Right atrium auricular region (tissue), 2 donors: ENCODE results near the gene CLEC4G. TPM values are rescaled to one million over a fixed set of nuclear protein-coding genes. Genes with fewer than 3 reads are reported as not detected.

Experiments used
- DNase-seq: peaks from one replicate; pipeline ENCODE4 v3.0.0-alpha.2; 2019; ENCODE audit warnings: low spot score
- H3K27ac ChIP-seq, 2 donors: fragments of 200-600 bp; sonication (generic); 1 replicate in 1 of 2; 2 replicates in 1 of 2; pipeline ENCODE4 v1.5.1; 2016 to 2019
- H3K27me3 ChIP-seq, 2 donors: fragments of 200-600 bp; sonication (generic); one replicate each; pipeline versions ENCODE4 v1.5.1 to v1.6.0; 2017 to 2019
- H3K36me3 ChIP-seq: fragments of 200-600 bp; sonication (generic); one replicate; pipeline ENCODE4 v1.5.1; 2016
- H3K4me1 ChIP-seq, 2 donors: fragments of 200-600 bp; sonication (generic); one replicate each; pipeline versions ENCODE4 v1.5.1 to v1.6.0; 2017 to 2019
- H3K4me3 ChIP-seq, 2 donors: fragments of 200-600 bp; sonication (generic); 1 replicate in 1 of 2; 2 replicates in 1 of 2; pipeline ENCODE4 v1.5.1; 2017 to 2019; ENCODE audit warnings: mild to moderate bottlenecking in 1 of 2, moderate library complexity in 1 of 2
- H3K9me3 ChIP-seq, 2 donors: fragments of 200-600 bp; sonication (generic); one replicate each; pipeline ENCODE4 v1.5.1; 2019
- total RNA-seq, 2 donors: library from RNA; depleted of rRNA; stranded (reverse); fragments of >200 nt; gene quantifications; one replicate each; pipeline ENCODE4 v1.1.0, GENCODE V29; 2016
- TF ChIP-seq, protein P1 (sequence below), 2 donors: fragments of 200-600 bp; sonication (generic); IDR thresholded peaks; one replicate each; pipeline ENCODE4 v1.5.1; 2019; ENCODE audit warnings: antibody characterized with exemption in 2 of 2

CLEC4G gene
- total RNA-seq, 2 donors from 2014 or later = 0.55 TPM; not detected in 1

DNA sequence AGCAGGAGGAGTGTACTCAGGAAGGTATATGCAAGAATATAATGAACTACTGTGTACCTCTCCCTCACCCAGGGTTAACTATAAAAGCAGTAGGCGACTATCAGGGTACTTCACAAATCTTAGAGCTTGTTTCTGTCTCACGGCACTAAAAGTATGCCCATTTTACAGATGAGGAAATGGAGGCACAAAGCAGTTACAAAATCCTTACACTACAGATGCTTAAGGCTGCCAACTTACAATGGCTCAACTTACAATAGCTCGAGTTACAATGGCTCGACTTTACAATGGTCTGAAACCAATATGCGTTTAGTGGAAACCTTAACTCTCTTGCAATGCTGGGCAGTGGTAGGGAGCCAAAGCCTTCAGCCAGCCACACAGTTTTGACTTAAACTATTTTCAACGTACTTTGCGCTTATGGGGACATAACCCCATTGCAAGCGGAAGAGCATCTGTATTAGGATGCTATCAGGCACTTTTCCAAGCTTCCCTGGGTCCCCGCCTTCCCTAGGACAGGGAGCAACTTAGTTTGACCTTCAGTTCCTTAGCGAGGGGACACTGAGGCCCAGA lies 34.1 kb downstream of the CLEC4G start:
- Histone ChIP-seq H3K9me3 (no peaks in the 10 kb centered on the region), H3K4me1 (no peaks in the 10 kb centered on the region), H3K4me3 (no peak overlapping the region), H3K36me3 (no peaks in the 10 kb centered on the region), H3K27me3 (no peaks in the 10 kb centered on the region), H3K27ac (no peak overlapping the region)
- TF ChIP-seq, protein P1, sequence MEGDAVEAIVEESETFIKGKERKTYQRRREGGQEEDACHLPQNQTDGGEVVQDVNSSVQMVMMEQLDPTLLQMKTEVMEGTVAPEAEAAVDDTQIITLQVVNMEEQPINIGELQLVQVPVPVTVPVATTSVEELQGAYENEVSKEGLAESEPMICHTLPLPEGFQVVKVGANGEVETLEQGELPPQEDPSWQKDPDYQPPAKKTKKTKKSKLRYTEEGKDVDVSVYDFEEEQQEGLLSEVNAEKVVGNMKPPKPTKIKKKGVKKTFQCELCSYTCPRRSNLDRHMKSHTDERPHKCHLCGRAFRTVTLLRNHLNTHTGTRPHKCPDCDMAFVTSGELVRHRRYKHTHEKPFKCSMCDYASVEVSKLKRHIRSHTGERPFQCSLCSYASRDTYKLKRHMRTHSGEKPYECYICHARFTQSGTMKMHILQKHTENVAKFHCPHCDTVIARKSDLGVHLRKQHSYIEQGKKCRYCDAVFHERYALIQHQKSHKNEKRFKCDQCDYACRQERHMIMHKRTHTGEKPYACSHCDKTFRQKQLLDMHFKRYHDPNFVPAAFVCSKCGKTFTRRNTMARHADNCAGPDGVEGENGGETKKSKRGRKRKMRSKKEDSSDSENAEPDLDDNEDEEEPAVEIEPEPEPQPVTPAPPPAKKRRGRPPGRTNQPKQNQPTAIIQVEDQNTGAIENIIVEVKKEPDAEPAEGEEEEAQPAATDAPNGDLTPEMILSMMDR (IDR thresholded peaks at IDR 0.05) = no peak
- no peak for DNase-seq

DNA sequence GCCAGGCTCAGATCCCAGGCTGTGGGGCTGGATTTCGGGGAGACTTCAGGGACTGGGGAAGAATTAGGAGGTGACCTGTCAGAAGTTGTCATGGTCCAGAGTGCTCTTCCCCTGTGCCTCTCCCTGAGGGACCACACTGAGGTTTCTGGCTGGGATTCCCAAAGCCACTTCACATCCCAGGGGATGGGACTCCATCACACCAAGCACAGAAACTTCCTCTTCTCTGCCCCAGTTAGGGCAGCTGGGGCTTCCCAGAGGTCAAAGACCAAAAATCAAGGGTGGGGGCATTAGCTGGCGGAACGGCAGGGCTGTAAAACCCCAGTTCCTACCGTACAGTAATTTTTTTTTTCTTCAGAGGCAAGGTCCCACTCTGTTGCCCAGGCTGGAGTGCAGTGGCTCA lies 37.4 kb downstream of the CLEC4G start:
- TF ChIP-seq, protein P1 (IDR thresholded peaks at IDR 0.05) = no peak
- Histone ChIP-seq H3K36me3 (no peaks in the 10 kb centered on the region), H3K27me3 (no peaks in the 10 kb centered on the region), H3K4me1 (no peaks in the 10 kb centered on the region), H3K9me3 (no peaks in the 10 kb centered on the region), H3K4me3 (no peak overlapping the region), H3K27ac (no peak overlapping the region)
- DNase-seq = no peak

DNA sequence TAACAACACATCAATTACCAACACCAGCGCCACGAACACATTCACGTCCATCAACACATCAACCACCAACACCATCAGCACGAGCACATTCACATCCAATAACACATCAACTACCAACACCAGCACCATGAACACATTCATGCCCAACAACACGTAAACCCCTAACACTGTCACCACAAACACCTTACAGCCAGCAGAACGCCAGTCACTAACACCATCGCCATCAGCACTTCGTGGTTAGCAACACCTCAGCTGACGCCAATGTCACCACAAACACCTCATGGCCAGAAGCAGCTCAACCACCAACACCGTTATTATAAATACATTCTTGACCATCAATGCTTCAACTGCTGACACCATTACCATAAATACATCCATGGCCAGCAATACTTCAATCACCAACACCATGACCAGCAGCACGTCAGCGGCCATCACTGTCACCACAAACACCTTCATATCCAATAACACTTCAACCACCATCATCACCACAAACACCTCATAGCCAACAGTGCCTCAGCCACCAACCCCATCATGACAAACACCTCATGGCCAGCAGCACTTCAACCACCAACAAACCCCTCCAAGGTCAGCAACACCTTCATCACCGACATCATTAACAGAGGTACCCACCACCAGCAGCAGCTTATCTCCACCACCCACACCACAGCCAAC lies 39.4 kb downstream of the CLEC4G start:
- DNase-seq = no peak
- Histone ChIP-seq H3K36me3 (no peaks in the 10 kb centered on the region), H3K27me3 (no peaks in the 10 kb centered on the region), H3K4me3 (no peak overlapping the region), H3K4me1 (no peaks in the 10 kb centered on the region), H3K27ac (no peak overlapping the region), H3K9me3 (no peaks in the 10 kb centered on the region)
- TF ChIP-seq, protein P1 (IDR thresholded peaks at IDR 0.05) = no peak

DNA sequence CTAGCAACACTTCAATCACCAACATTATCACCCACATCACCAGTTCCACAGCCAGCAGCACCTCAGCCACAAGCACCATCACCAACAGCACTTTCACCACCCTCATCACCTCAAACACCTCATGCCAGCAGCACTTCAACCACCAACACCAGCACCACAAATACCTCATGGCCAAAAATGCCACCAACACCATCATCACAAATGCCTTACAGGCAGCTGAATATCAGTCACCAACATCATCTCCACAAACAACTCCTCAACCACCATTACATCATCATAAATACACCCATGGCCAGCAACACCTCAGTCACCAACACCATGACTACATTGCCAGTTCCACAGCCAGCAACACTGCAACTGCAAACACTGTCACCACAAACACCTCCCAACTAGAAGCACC lies 40.4 kb downstream of the CLEC4G start:
- Histone ChIP-seq H3K4me1 (no peaks in the 10 kb centered on the region), H3K27me3 (no peaks in the 10 kb centered on the region), H3K27ac (no peak overlapping the region), H3K9me3 (no peaks in the 10 kb centered on the region), H3K36me3 (no peaks in the 10 kb centered on the region), H3K4me3 (no peak overlapping the region)
- TF ChIP-seq, protein P1 (IDR thresholded peaks at IDR 0.05) = no peak
- DNase-seq = no peak

DNA sequence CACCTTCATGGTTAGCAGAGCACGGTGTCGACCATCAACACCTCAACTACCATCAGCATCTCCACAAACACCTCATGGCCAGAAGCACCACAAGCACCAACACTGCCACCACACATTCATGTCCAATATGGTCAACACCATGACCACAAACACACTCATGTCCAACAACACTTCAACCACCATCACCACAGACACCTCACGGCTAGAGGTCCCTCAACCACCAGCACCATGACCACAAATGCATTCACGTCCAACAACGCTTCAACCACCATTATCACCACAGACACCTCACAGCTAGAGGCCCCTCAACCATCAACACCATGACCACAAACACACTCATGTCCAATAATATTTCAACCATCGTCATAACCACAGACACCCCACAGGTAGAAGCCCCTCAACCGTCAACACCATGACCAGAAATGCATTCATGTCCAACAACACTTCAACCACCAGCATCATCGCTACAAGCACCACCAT lies 41.1 kb downstream of the CLEC4G start:
- H3K4me1 ChIP-seq = no peaks in the 10 kb centered on the region
- H3K36me3 ChIP-seq = no peaks in the 10 kb centered on the region
- no peak for DNase-seq
- TF ChIP-seq, protein P1 (IDR thresholded peaks at IDR 0.05) = no peak
- no peak overlapping the region for H3K27ac ChIP-seq
- H3K27me3 ChIP-seq = no peaks in the 10 kb centered on the region
- no peak overlapping the region for H3K4me3 ChIP-seq
- no peaks in the 10 kb centered on the region for H3K9me3 ChIP-seq
